NCI-H526 treated with DMSO at 0.1 percent for 48 hours (cell line): ENCODE results near the gene FARP1.
A peak's percentile ranks its signal among the peaks of the same experiment; 100 is the strongest.
"Not testable (repeated sequence)": the region's sequence is repeated elsewhere in the genome, so short reads cannot be mapped to it uniquely, and the experiment has no call there.

Source experiments
- DNase-seq: peaks from one replicate; lab custom pipeline; 2025; lab: John Stamatoyannopoulos, UW

The FARP1 gene

GRCh38 chr13:98363326-98363725 lies 220.4 kb downstream of the FARP1 start:
- DNase-seq, result no peak

GRCh38 chr13:98364179-98364578 lies 221.3 kb downstream of the FARP1 start:
- DNase-seq, result peak; percentile 30

GRCh38 chr13:98364647-98365046 lies 221.8 kb downstream of the FARP1 start:
- DNase-seq, result no peak

- no peak for DNase-seq
Observed at GRCh38 chr13:98365302-98365701, 222.4 kb downstream of the FARP1 start.

- no peak for DNase-seq
Observed at GRCh38 chr13:98366010-98366409, 223.1 kb downstream of the FARP1 start.

- no peak for DNase-seq
Observed at GRCh38 chr13:98366443-98366842, 223.5 kb downstream of the FARP1 start.

- no peak for DNase-seq
Observed at GRCh38 chr13:98366959-98367358, 224.1 kb downstream of the FARP1 start.

- no peak for DNase-seq
Observed at GRCh38 chr13:98368019-98368418, 225.1 kb downstream of the FARP1 start.

- not testable (repeated sequence) for DNase-seq
Observed at GRCh38 chr13:98369520-98369919, 226.6 kb downstream of the FARP1 start.

- DNase-seq, result no peak
Observed at GRCh38 chr13:98370261-98370660, 227.4 kb downstream of the FARP1 start.

GRCh38 chr13:98370806-98371515 lies 228.1 kb downstream of the FARP1 start:
- no peak for DNase-seq

GRCh38 chr13:98371516-98372023 lies 228.7 kb downstream of the FARP1 start:
- DNase-seq, result no peak

GRCh38 chr13:98372876-98373275 lies 230.0 kb downstream of the FARP1 start:
- DNase-seq, result no peak

- no peak for DNase-seq
Observed at GRCh38 chr13:98374750-98375149, 231.9 kb downstream of the FARP1 start.

GRCh38 chr13:98377635-98378378 lies 234.9 kb downstream of the FARP1 start:
- no peak for DNase-seq

- DNase-seq, result no peak
Observed at GRCh38 chr13:98384739-98385138, 241.8 kb downstream of the FARP1 start.

GRCh38 chr13:98385606-98386005 lies 242.7 kb downstream of the FARP1 start:
- no peak for DNase-seq

GRCh38 chr13:98386637-98387036 lies 243.7 kb downstream of the FARP1 start:
- DNase-seq, result no peak

GRCh38 chr13:98389319-98389718 lies 246.4 kb downstream of the FARP1 start:
- no peak for DNase-seq

GRCh38 chr13:98390086-98390715 lies 247.3 kb downstream of the FARP1 start:
- DNase-seq, result no peak

- no peak for DNase-seq
Observed at GRCh38 chr13:98393873-98394272, 251.0 kb downstream of the FARP1 start.

- DNase-seq, result no peak
Observed at GRCh38 chr13:98394820-98395510, 252.1 kb downstream of the FARP1 start.
